HCT116 (cell line): ENCODE measurements around the gene OR6J1. TPM values are rescaled to one million over a fixed set of nuclear protein-coding genes. Genes with fewer than 3 reads are reported as not detected.

ENCODE experiments used
- ATAC-seq: fragments of 200-7000 bp; cut with Tn5 transposase; 2 replicates; pipeline ENCODE4 v1.9.1; 2020; ENCODE audit warnings: mild to moderate bottlenecking, moderate library complexity
- BruUV-seq: library from RNA; stranded (reverse); fragments of 400-500 nt; replicated peaks from 2 replicates; lab custom pipeline; 2021; lab: Mats Ljungman, UMichigan
- CTCF ChIA-PET: fragments of 300-600 bp; sonication (Branson Sonifier 250); formaldehyde crosslinking; loops from one replicate; lab custom pipeline; 2021; ENCODE audit warnings: antibody characterized with exemption; lab: Charles Lee
- POLR2A ChIA-PET: fragments of 300-600, 350-600 bp; sonication (Branson Sonifier 250); formaldehyde crosslinking; loops from one replicate; lab custom pipeline; 2021; ENCODE audit warnings: antibody characterized with exemption; lab: Charles Lee
- RAD21 ChIA-PET, 2 experiments: fragments of 300-600 bp; sonication (Branson Sonifier 250); formaldehyde crosslinking; loops; one replicate each; lab custom pipeline; 2023; ENCODE audit warnings: low total read pairs in 2 of 2; ENCODE audit not compliant: uncharacterized antibody in 2 of 2, unreplicated experiment in 2 of 2, low non-redundant PET in 1 of 2; lab: Charles Lee
- DNase-seq: peaks from one replicate; pipeline ENCODE4 v3.0.0-alpha.2; 2010; ENCODE audit warnings: low read depth, low spot score
- H2AFZ ChIP-seq: fragments of 200-600 bp; shearing (Covaris generic), sonication (generic); 2 replicates; pipeline ENCODE4 v1.6.1; 2017; ENCODE audit warnings: low read depth, mixed run types, mixed read lengths, antibody characterized with exemption, low read length; ENCODE audit not compliant: poor library complexity, severe bottlenecking
- H3K27ac ChIP-seq: 2 replicates; pipeline ENCODE4 v1.5.1; 2012; ENCODE audit warnings: low read depth, low read length
- H3K27me3 ChIP-seq: fragments of 200-600 bp; sonication (generic); 2 replicates; pipeline ENCODE4 v1.6.1; 2016; ENCODE audit warnings: mixed run types, low read length, mixed read lengths; ENCODE audit not compliant: insufficient read depth
- H3K36me3 ChIP-seq, 2 experiments: fragments of 200-500 bp in 1 of 2; fragments of 200-600 bp in 1 of 2; sonication (Bioruptor generic) in 1 of 2; sonication (generic) in 1 of 2; 2 replicates each; pipeline versions ENCODE4 v1.5.1 to v1.6.1; 2014 to 2016; ENCODE audit warnings: low read length in 2 of 2, inconsistent platforms in 1 of 2, mixed read lengths in 1 of 2, mixed run types in 1 of 2; ENCODE audit not compliant: insufficient read depth in 2 of 2, control insufficient read depth in 1 of 2
- H3K4me1 ChIP-seq, 2 experiments: fragments of 200-600 bp in 1 of 2; sonication (generic) in 1 of 2; 2 replicates each; pipeline versions ENCODE4 v1.5.1 to v1.6.1; 2012 to 2017; ENCODE audit warnings: low read length in 2 of 2, inconsistent platforms in 1 of 2, mild to moderate bottlenecking in 1 of 2, mixed read lengths in 1 of 2, mixed run types in 1 of 2, moderate library complexity in 1 of 2; ENCODE audit not compliant: insufficient read depth in 2 of 2, control insufficient read depth in 1 of 2
- H3K4me2 ChIP-seq: fragments of 200-600 bp; sonication (generic); 2 replicates; pipeline ENCODE4 v1.6.1; 2017; ENCODE audit warnings: mixed run types, low read length, mixed read lengths
- H3K4me3 ChIP-seq, 2 experiments: fragments of 200-600 bp in 1 of 2; sonication (generic) in 1 of 2; replicated peaks in 1 of 2; 2 replicates each; pipeline ENCODE4 v1.5.1; 2011 to 2016; ENCODE audit warnings: low read length in 2 of 2, control low read depth in 1 of 2, low read depth in 1 of 2, mild to moderate bottlenecking in 1 of 2, mixed read lengths in 1 of 2, mixed run types in 1 of 2
- H3K79me2 ChIP-seq: fragments of 200-600 bp; sonication (generic); 2 replicates; pipeline ENCODE4 v1.6.1; 2017; ENCODE audit warnings: mild to moderate bottlenecking, mixed run types, low read length, moderate library complexity, mixed read lengths; ENCODE audit not compliant: insufficient read depth
- H3K9ac ChIP-seq: fragments of 200-600 bp; sonication (generic); 2 replicates; pipeline ENCODE4 v1.6.1; 2016; ENCODE audit warnings: low read length, mixed read lengths
- H3K9me2 ChIP-seq: fragments of 200-600 bp; sonication (generic), shearing (Covaris generic); 2 replicates; pipeline ENCODE4 v1.6.1; 2017; ENCODE audit warnings: mixed run types, mild to moderate bottlenecking, moderate library complexity; ENCODE audit not compliant: insufficient read depth
- H3K9me3 ChIP-seq, 2 experiments: fragments of 200-500 bp in 1 of 2; fragments of 200-600 bp in 1 of 2; sonication (Bioruptor generic) in 1 of 2; sonication (generic) in 1 of 2; 2 replicates each; pipeline ENCODE4 v1.6.1; 2014 to 2017; ENCODE audit warnings: low read length in 2 of 2, mixed read lengths in 2 of 2, inconsistent platforms in 1 of 2, low read depth in 1 of 2, mild to moderate bottlenecking in 1 of 2, mixed run types in 1 of 2, moderate library complexity in 1 of 2; ENCODE audit not compliant: control insufficient read depth in 1 of 2, insufficient read depth in 1 of 2
- H4K20me1 ChIP-seq: fragments of 200-600 bp; sonication (generic), shearing (Covaris generic); 2 replicates; pipeline ENCODE4 v1.6.1; 2017; ENCODE audit warnings: mixed run types, mild to moderate bottlenecking, moderate library complexity; ENCODE audit not compliant: insufficient read depth
- CEBPB ChIP-seq: IDR thresholded peaks from 2 replicates; pipeline ENCODE4 v1.6.1; 2012; ENCODE audit warnings: low read depth
- CTCF ChIP-seq, 3 experiments: fragments of 200-600 bp in 1 of 3; sonication (generic) in 1 of 3; IDR thresholded peaks in 2 of 3; conservative IDR thresholded peaks in 1 of 3; 2 replicates each; pipeline ENCODE4 v1.5.1; 2012 to 2017; ENCODE audit warnings: low read depth in 2 of 3, low read length in 2 of 3, antibody characterized with exemption in 1 of 3, borderline replicate concordance in 1 of 3, control low read depth in 1 of 3, mild to moderate bottlenecking in 1 of 3, mixed read lengths in 1 of 3, mixed run types in 1 of 3, moderate library complexity in 1 of 3; ENCODE audit not compliant: insufficient read depth in 1 of 3
- EGR1 ChIP-seq: IDR thresholded peaks from 2 replicates; pipeline ENCODE4 v1.6.1; 2012; ENCODE audit warnings: low read depth
- EZH2phosphoT487 ChIP-seq: fragments of 200-600 bp; IDR thresholded peaks from 2 replicates; pipeline ENCODE4 v1.6.1; 2018; ENCODE audit warnings: antibody characterized with exemption, borderline replicate concordance
- JUND ChIP-seq: IDR thresholded peaks from 2 replicates; pipeline ENCODE4 v1.6.1; 2012
- POLR2A ChIP-seq: IDR thresholded peaks from 2 replicates; pipeline ENCODE4 v1.7.0; 2011; ENCODE audit warnings: borderline replicate concordance; ENCODE audit not compliant: insufficient read depth, insufficient read length; ENCODE audit errors: extremely low read depth
- POLR2AphosphoS5 ChIP-seq: IDR thresholded peaks from 2 replicates; pipeline ENCODE4 v1.6.1; 2011; ENCODE audit warnings: mild to moderate bottlenecking, low read depth, low read length, moderate library complexity
- RAD21 ChIP-seq: IDR thresholded peaks from 2 replicates; pipeline ENCODE4 v1.6.1; 2012; ENCODE audit warnings: low read depth, mild to moderate bottlenecking
- REST ChIP-seq: IDR thresholded peaks from 2 replicates; pipeline ENCODE4 v1.6.1; 2012; ENCODE audit warnings: low read depth
- SIN3A ChIP-seq: IDR thresholded peaks from 2 replicates; pipeline ENCODE4 v1.6.1; 2012; ENCODE audit warnings: low read depth
- SP1 ChIP-seq: IDR thresholded peaks from 2 replicates; pipeline ENCODE4 v1.6.1; 2012; ENCODE audit warnings: low read depth
- SRF ChIP-seq: IDR thresholded peaks from 2 replicates; pipeline ENCODE4 v1.6.1; 2012; ENCODE audit warnings: low read depth
- YY1 ChIP-seq: IDR thresholded peaks from 2 replicates; pipeline ENCODE4 v1.6.1; 2011; ENCODE audit warnings: low read length, low read depth, moderate library complexity, mild to moderate bottlenecking; ENCODE audit not compliant: insufficient replicate concordance; ENCODE audit errors: extremely low read depth
- ZFX ChIP-seq: fragments of 450-650 bp; IDR thresholded peaks from 2 replicates; pipeline ENCODE4 v1.6.1; 2017
- ZNF274 ChIP-seq: fragments of 200-500 bp; sonication (Bioruptor generic); IDR thresholded peaks from 2 replicates; pipeline ENCODE4 v1.6.1; 2014; ENCODE audit warnings: mild to moderate bottlenecking, low read depth, low read length, inconsistent platforms
- intact Hi-C: fragments of 100-400 bp; cut with micrococcal nuclease; formaldehyde crosslinking; loops from 2 replicates; pipeline ENCODE4 v1.10.0; 2022
- total RNA-seq: library from RNA; stranded (reverse); gene quantifications from one replicate; pipeline ENCODE4 v1.2.1, GENCODE V29; 2021; ENCODE audit not compliant: unreplicated experiment

Gene OR6J1
- total RNA-seq, 1 experiment from 2014 or later, result not detected

GRCh38 chr14:22629361-22629760 is 14.8 kb downstream of the OR6J1 start:
- DNase-seq (no peak), ATAC-seq (no peak)
- Histone ChIP-seq H3K27ac (no peak overlapping the region), H3K4me1 (no peaks in the 10 kb centered on the region), H3K36me3 (no peaks in the 10 kb centered on the region), H3K27me3 (no peaks in the 10 kb centered on the region), H3K9ac (no peak overlapping the region), H2AFZ (no peak overlapping the region), H3K79me2 (no peaks in the 10 kb centered on the region), H3K4me2 (no peak overlapping the region), H4K20me1 (no peaks in the 10 kb centered on the region), H3K9me3 (peaks cover 0 to 8% of the 10 kb centered on the region in 2 experiments; a peak in 1 of 4 replicates), H3K9me2 (no peaks in the 10 kb centered on the region), H3K4me3 (no peak overlapping the region)
- TF ChIP-seq REST, result no peak
- TF ChIP-seq POLR2AphosphoS5, result no peak
- no peak for TF ChIP-seq ZFX
- no peak for TF ChIP-seq CTCF (IDR thresholded peaks at IDR 0.05 in 2 of 3, conservative IDR thresholded peaks at IDR 0.05 in 1 of 3; ENCODE audit: borderline replicate concordance in 1 of 3, insufficient read depth in 1 of 3, low read depth in 2 of 3, low read length in 2 of 3)
- no peak for TF ChIP-seq SRF
- no peak for TF ChIP-seq SP1
- no peak for TF ChIP-seq SIN3A
- TF ChIP-seq EGR1, result no peak
- TF ChIP-seq POLR2A, result no peak
- TF ChIP-seq JUND, result no peak
- no peak for TF ChIP-seq YY1
- no peak for TF ChIP-seq EZH2phosphoT487
- TF ChIP-seq CEBPB, result no peak
- no peak for TF ChIP-seq RAD21
- TF ChIP-seq ZNF274, result no peak
- ChIA-PET CTCF (no interaction called here), RAD21 (no interaction called here), POLR2A (no interaction called here)
- BruUV-seq, result no TSS peak
- intact Hi-C loops, result no loop called here
